ENCODE data around the gene RPF1. TPM values are rescaled to one million over a fixed set of nuclear protein-coding genes. Genes with fewer than 3 reads are reported as not detected.

RPF1 gene
- total and polyA plus RNA-seq, 2 experiments from 2014 or later, result 31.5 to 35.3 TPM

GRCh38 chr1:84497631-84498275 lies 18.7 kb downstream of the RPF1 start:
- peaks cover 2% of the 10 kb centered on the region for H3K36me3 ChIP-seq (replicated peaks; ENCODE audit: insufficient read depth, low read depth)
- peaks cover 52% of the 10 kb centered on the region for H3K79me2 ChIP-seq
- TF ChIP-seq EZH2phosphoT487 (IDR thresholded peaks at IDR 0.05; ENCODE audit: low read depth, severe bottlenecking, unreplicated experiment) (no peak), CTCF (IDR thresholded peaks at IDR 0.05; ENCODE audit: poor library complexity) (no peak), EZH2 (IDR thresholded peaks at IDR 0.05; ENCODE audit: borderline replicate concordance) (no peak)
- 57% methylated on average over 2 of the region's 2 CpGs for WGBS (ENCODE audit: low lambda C conversion rate, missing lambda C conversion rate)
- H3K4me2 ChIP-seq, result no peak overlapping the region
- peaks cover 47% of the 10 kb centered on the region for H4K20me1 ChIP-seq (ENCODE audit: insufficient read depth, poor library complexity, severe bottlenecking)
- no peak overlapping the region for H3K27ac ChIP-seq
- no peak overlapping the region for H3K4me3 ChIP-seq
- H3K9me3 ChIP-seq (ENCODE audit: low read depth), result no peaks in the 10 kb centered on the region
- no peak overlapping the region for H2AFZ ChIP-seq
- H3K4me1 ChIP-seq (ENCODE audit: insufficient read depth), result peaks cover 3% of the 10 kb centered on the region
- no peaks in the 10 kb centered on the region for H3K27me3 ChIP-seq
- H3K9me2 ChIP-seq (replicated peaks; ENCODE audit: insufficient read depth), result no peaks in the 10 kb centered on the region
- DNase-seq (ENCODE audit: low spot score), result no peak

DNA sequence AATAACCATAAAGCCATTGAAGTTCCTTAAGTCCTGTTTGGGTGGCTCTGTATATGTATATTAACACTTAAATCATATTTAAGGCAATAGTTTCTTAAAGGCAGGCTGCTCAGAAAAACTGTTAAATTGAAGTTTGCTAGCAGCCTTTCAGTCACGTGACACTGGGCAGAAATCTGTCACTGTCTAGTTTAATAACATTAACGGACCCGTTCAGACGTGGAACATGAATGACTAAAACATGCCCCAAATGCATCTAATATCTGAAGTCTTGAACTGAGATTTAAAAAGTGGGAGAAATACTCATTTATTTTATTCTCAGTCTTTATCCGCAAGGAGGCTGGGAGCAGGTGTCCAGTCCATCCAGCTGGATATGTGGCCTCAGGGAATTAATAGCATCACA lies 23.9 kb downstream of the RPF1 start:
- no peaks in the 10 kb centered on the region for H3K9me2 ChIP-seq (replicated peaks; ENCODE audit: insufficient read depth)
- WGBS (ENCODE audit: low lambda C conversion rate, missing lambda C conversion rate), result 77% methylated on average over 5 of the region's 5 CpGs
- TF ChIP-seq EZH2 (IDR thresholded peaks at IDR 0.05; ENCODE audit: borderline replicate concordance), result no peak
- H3K4me1 ChIP-seq (ENCODE audit: insufficient read depth), result peaks cover 20% of the 10 kb centered on the region
- H3K27ac ChIP-seq, result no peak overlapping the region
- H4K20me1 ChIP-seq (ENCODE audit: insufficient read depth, poor library complexity, severe bottlenecking), result peaks cover 65% of the 10 kb centered on the region
- peak overlapping the region; percentile 83 for H3K4me2 ChIP-seq
- no peaks in the 10 kb centered on the region for H3K27me3 ChIP-seq
- DNase-seq (ENCODE audit: low spot score), result no peak
- peaks cover 85% of the 10 kb centered on the region for H3K79me2 ChIP-seq
- no peaks in the 10 kb centered on the region for H3K9me3 ChIP-seq (ENCODE audit: low read depth)
- H3K4me3 ChIP-seq, result no peak overlapping the region
- H3K36me3 ChIP-seq (replicated peaks; ENCODE audit: insufficient read depth, low read depth), result no peaks in the 10 kb centered on the region
- H2AFZ ChIP-seq, result no peak overlapping the region

- H3K27me3 ChIP-seq, result no peaks in the 10 kb centered on the region
- peaks cover 20% of the 10 kb centered on the region for H3K4me1 ChIP-seq (ENCODE audit: insufficient read depth)
- H3K79me2 ChIP-seq, result peaks cover 70% of the 10 kb centered on the region
- WGBS (ENCODE audit: low lambda C conversion rate, missing lambda C conversion rate), result 11% methylated on average over 17 of the region's 17 CpGs
- peak overlapping the region; percentile 57 for H2AFZ ChIP-seq
- no peaks in the 10 kb centered on the region for H3K9me3 ChIP-seq (ENCODE audit: low read depth)
- TF ChIP-seq CTCF (IDR thresholded peaks at IDR 0.05; ENCODE audit: poor library complexity) (no peak), EZH2 (IDR thresholded peaks at IDR 0.05; ENCODE audit: borderline replicate concordance) (no peak), EZH2phosphoT487 (IDR thresholded peaks at IDR 0.05; ENCODE audit: low read depth, severe bottlenecking, unreplicated experiment) (no peak)
- H3K9me2 ChIP-seq (replicated peaks; ENCODE audit: insufficient read depth), result no peaks in the 10 kb centered on the region
- peak overlapping the region; percentile 95 for H3K4me3 ChIP-seq
- DNase-seq (ENCODE audit: low spot score), result peak; percentile 23
- H3K27ac ChIP-seq, result peak overlapping the region; percentile 98
- H3K4me2 ChIP-seq, result peak overlapping the region; percentile 83
- H4K20me1 ChIP-seq (ENCODE audit: insufficient read depth, poor library complexity, severe bottlenecking), result peaks cover 49% of the 10 kb centered on the region
- H3K36me3 ChIP-seq (replicated peaks; ENCODE audit: insufficient read depth, low read depth), result no peaks in the 10 kb centered on the region
Measured at GRCh38 chr1:84504580-84505492, 25.8 kb downstream of the RPF1 start.

- H3K4me2 ChIP-seq, result peak overlapping the region; percentile 83
- no peaks in the 10 kb centered on the region for H3K36me3 ChIP-seq (replicated peaks; ENCODE audit: insufficient read depth, low read depth)
- no peaks in the 10 kb centered on the region for H3K27me3 ChIP-seq
- no peak for TF ChIP-seq CTCF (IDR thresholded peaks at IDR 0.05; ENCODE audit: poor library complexity)
- no peak for TF ChIP-seq EZH2 (IDR thresholded peaks at IDR 0.05; ENCODE audit: borderline replicate concordance)
- no peak for TF ChIP-seq EZH2phosphoT487 (IDR thresholded peaks at IDR 0.05; ENCODE audit: low read depth, severe bottlenecking, unreplicated experiment)
- peak overlapping the region; percentile 95 for H3K4me3 ChIP-seq
- DNase-seq (ENCODE audit: low spot score), result peak; percentile 83
- no peaks in the 10 kb centered on the region for H3K9me2 ChIP-seq (replicated peaks; ENCODE audit: insufficient read depth)
- H3K79me2 ChIP-seq, result peaks cover 63% of the 10 kb centered on the region
- no peaks in the 10 kb centered on the region for H3K9me3 ChIP-seq (ENCODE audit: low read depth)
- H4K20me1 ChIP-seq (ENCODE audit: insufficient read depth, poor library complexity, severe bottlenecking), result peaks cover 42% of the 10 kb centered on the region
- 1% methylated on average over 40 of the region's 47 CpGs for WGBS (ENCODE audit: low lambda C conversion rate, missing lambda C conversion rate)
- peak overlapping the region; percentile 98 for H3K27ac ChIP-seq
- H3K4me1 ChIP-seq (ENCODE audit: insufficient read depth), result peaks cover 20% of the 10 kb centered on the region
- peak overlapping the region; percentile 57 for H2AFZ ChIP-seq
Measured at GRCh38 chr1:84505493-84506001, 26.5 kb downstream of the RPF1 start.

Data from hepatocyte (in vitro differentiated cells).